Measurements from ENCODE around the gene DNAJB12.

DNAJB12 gene

DNA sequence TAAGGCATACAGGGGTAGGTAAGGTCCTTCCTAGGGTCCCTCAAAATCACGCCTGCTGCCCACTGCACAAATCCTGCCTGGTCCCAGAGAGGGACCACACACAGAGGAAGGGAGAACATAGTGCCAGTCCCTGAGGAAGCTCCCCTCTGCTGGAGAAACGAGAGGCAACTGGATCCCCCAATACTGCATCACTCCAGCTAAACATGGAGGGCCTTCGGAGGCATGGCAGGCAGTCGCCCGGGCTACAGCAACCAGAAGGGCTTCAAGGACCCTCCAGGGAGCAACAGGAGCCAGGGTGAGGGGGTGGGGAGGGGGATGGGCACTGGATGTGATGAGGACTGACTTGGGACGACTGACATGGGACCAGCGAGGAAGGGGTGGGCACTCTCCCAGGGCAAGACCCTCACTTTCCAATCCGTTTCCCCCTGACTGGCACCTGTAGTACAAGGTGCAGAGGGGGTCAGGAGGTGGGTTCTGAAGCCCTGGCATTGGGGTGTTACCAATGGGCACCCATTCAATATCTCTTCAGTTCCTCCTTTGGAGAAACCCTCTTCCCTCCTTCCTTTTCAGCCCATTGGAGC lies 59.3 kb downstream of the DNAJB12 start:
- no peak for DNase-seq (ENCODE audit: low read depth in 3 of 3)

- no peak for DNase-seq (ENCODE audit: low read depth in 3 of 3)
Observed at GRCh38 chr10:72292223-72292691, 62.5 kb downstream of the DNAJB12 start.

- DNase-seq (ENCODE audit: low read depth in 3 of 3), result no peak
Observed at GRCh38 chr10:72291019-72291532, 63.6 kb downstream of the DNAJB12 start.

- DNase-seq (ENCODE audit: low read depth in 3 of 3), result no peak
Observed at GRCh38 chr10:72285972-72286521, 68.7 kb downstream of the DNAJB12 start.

DNA sequence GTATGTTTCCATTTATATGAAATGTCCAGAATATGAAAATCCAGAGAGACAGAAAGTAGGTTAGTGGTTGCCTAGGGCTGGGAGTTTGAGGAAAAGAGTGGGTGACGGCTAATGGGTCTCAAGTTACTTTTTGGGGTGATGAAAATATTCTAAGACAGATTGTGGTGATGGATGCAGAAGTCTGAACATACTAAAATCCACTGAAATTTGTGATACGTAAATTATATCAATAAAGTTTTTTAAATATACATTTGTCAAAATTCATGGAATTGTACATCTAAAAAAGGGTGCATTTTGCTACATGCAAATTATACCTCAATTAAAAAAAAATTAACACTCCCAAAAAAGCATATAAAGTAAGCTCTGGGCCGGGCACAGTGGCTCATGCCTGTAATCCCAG lies 71.6 kb downstream of the DNAJB12 start:
- DNase-seq (ENCODE audit: low read depth in 3 of 3), result no peak
